Measurements from ENCODE around the gene TEX53.

- TF ChIP-seq EZH2 (IDR thresholded peaks at IDR 0.05; ENCODE audit: low read length, missing control alignments) (no peak), CTCF (conservative IDR thresholded peaks at IDR 0.05 in 1 of 2, IDR thresholded peaks at IDR 0.05 in 1 of 2; ENCODE audit: low read depth in 1 of 2, low read length in 2 of 2) (no peak)
Observed at GRCh38 chr9:114671605-114672004, 14.0 kb upstream of the TEX53 start.

All from fibroblast of lung (primary cell).